Measurements from ENCODE around the gene LOXL1. TPM values are rescaled to one million over a fixed set of nuclear protein-coding genes. Genes with fewer than 3 reads are reported as not detected.
"Not testable (repeated sequence)": the region's sequence is repeated elsewhere in the genome, so short reads cannot be mapped to it uniquely, and the experiment has no call there.

LOXL1 gene
- total RNA-seq, 4 donors from 2014 or later, result 4.9 to 11.2 (median 5.7) TPM

- H3K27me3 ChIP-seq, result no peaks in the 10 kb centered on the region
- no peaks in the 10 kb centered on the region for H3K9me3 ChIP-seq
- in situ Hi-C loops (cut with MboI; ENCODE audit: low sequenced_read_pairs in 4 of 4), result loop anchor here in 1 of 4 donors (25.0 kb wide), 1 partner anchor 355 kb away; no protein-coding TSS in a partner anchor
- DNase-seq (no peak), ATAC-seq (no peak)
- H3K27ac ChIP-seq, result no peak overlapping the region
- no peaks in the 10 kb centered on the region for H3K36me3 ChIP-seq
- H3K4me1 ChIP-seq, result no peaks in the 10 kb centered on the region
- H3K4me3 ChIP-seq, result no peak overlapping the region
- intact Hi-C loops (cut with DNase I; ENCODE audit: low total_unique reads), result no loop called here
- TF ChIP-seq POLR2A (IDR thresholded peaks at IDR 0.05), result no peak
Measured at GRCh38 chr15:73957785-73958184, 31.5 kb downstream of the LOXL1 start.

GRCh38 chr15:73959012-73959581, 32.8 kb downstream of the LOXL1 start:
- no peaks in the 10 kb centered on the region for H3K36me3 ChIP-seq
- H3K27ac ChIP-seq, result no peak overlapping the region
- no peak overlapping the region for H3K4me3 ChIP-seq
- no peaks in the 10 kb centered on the region for H3K4me1 ChIP-seq
- TF ChIP-seq POLR2A (IDR thresholded peaks at IDR 0.05) (no peak), CTCF (IDR thresholded peaks at IDR 0.05 in 4 of 5, conservative IDR thresholded peaks at IDR 0.05 in 1 of 5) (no peak)
- in situ Hi-C loops (cut with MboI; ENCODE audit: low sequenced_read_pairs in 4 of 4), result loop anchor here in 1 of 4 donors (25.0 kb wide), 1 partner anchor 353 kb away; no protein-coding TSS in a partner anchor
- intact Hi-C loops (cut with DNase I; ENCODE audit: low total_unique reads), result no loop called here
- ATAC-seq (no peak), DNase-seq (no peak)
- H3K27me3 ChIP-seq, result no peaks in the 10 kb centered on the region
- H3K9me3 ChIP-seq, result no peaks in the 10 kb centered on the region

- ATAC-seq (no peak), DNase-seq (no peak)
- Histone ChIP-seq H3K27me3 (no peaks in the 10 kb centered on the region), H3K36me3 (no peaks in the 10 kb centered on the region), H3K4me3 (no peak overlapping the region), H3K27ac (no peak overlapping the region), H3K9me3 (no peaks in the 10 kb centered on the region), H3K4me1 (no peaks in the 10 kb centered on the region)
- in situ Hi-C loops (cut with MboI; ENCODE audit: low sequenced_read_pairs in 4 of 4) (loop anchor here in 1 of 4 donors (25.0 kb wide), 1 partner anchor 352 kb away; no protein-coding TSS in a partner anchor), intact Hi-C loops (cut with DNase I; ENCODE audit: low total_unique reads) (no loop called here)
- TF ChIP-seq POLR2A (IDR thresholded peaks at IDR 0.05) (no peak), CTCF (IDR thresholded peaks at IDR 0.05 in 4 of 5, conservative IDR thresholded peaks at IDR 0.05 in 1 of 5) (no peak)
Measured at GRCh38 chr15:73959801-73960200, 33.5 kb downstream of the LOXL1 start.

- intact Hi-C loops (cut with DNase I; ENCODE audit: low total_unique reads), result not testable (repeated sequence)
Measured at GRCh38 chr15:73960472-73961070, 34.3 kb downstream of the LOXL1 start.

GRCh38 chr15:73962433-73962832, 36.2 kb downstream of the LOXL1 start:
- H3K27me3 ChIP-seq, result peaks cover 0 to 5% (median 0%) of the 10 kb centered on the region in 3 donors
- no peaks in the 10 kb centered on the region for H3K9me3 ChIP-seq
- DNase-seq, result no peak
- no peak overlapping the region for H3K27ac ChIP-seq
- H3K36me3 ChIP-seq, result no peaks in the 10 kb centered on the region
- ATAC-seq, result no peak
- intact Hi-C loops (cut with DNase I; ENCODE audit: low total_unique reads) (no loop called here), in situ Hi-C loops (cut with MboI; ENCODE audit: low sequenced_read_pairs in 4 of 4) (loop anchor here in 1 of 4 donors (25.0 kb wide), 1 partner anchor 350 kb away; no protein-coding TSS in a partner anchor)
- H3K4me1 ChIP-seq, result no peaks in the 10 kb centered on the region
- no peak overlapping the region for H3K4me3 ChIP-seq
- TF ChIP-seq POLR2A (IDR thresholded peaks at IDR 0.05) (no peak), CTCF (IDR thresholded peaks at IDR 0.05 in 4 of 5, conservative IDR thresholded peaks at IDR 0.05 in 1 of 5) (no peak)

More at GRCh38 chr15:73960472-73961070, 34.3 kb downstream of the LOXL1 start:
- not testable (repeated sequence) for ATAC-seq, H3K4me3 ChIP-seq, H3K36me3 ChIP-seq, H3K9me3 ChIP-seq, H3K27me3 ChIP-seq, H3K4me1 ChIP-seq, DNase-seq, H3K27ac ChIP-seq
- in situ Hi-C loops (cut with MboI; ENCODE audit: low sequenced_read_pairs in 4 of 4), result loop anchor here in 1 of 4 donors (25.0 kb wide), 1 partner anchor 352 kb away; no protein-coding TSS in a partner anchor
